ENCODE results near the gene GNB2.
"Not testable (repeated sequence)": the region's sequence is repeated elsewhere in the genome, so short reads cannot be mapped to it uniquely, and the experiment has no call there.

The GNB2 gene

GRCh38 chr7:100701089-100701488 lies 27.5 kb downstream of the GNB2 start:
- H3K4me3 ChIP-seq (ENCODE audit: insufficient read depth, low read depth, low read length); H3K27ac ChIP-seq (ENCODE audit: insufficient read depth, low read depth, low read length, poor library complexity, severe bottlenecking); H3K36me3 ChIP-seq (ENCODE audit: control insufficient read depth, insufficient read depth, low read length); H3K9me3 ChIP-seq (ENCODE audit: control insufficient read depth, low read length); H3K4me1 ChIP-seq (ENCODE audit: control insufficient read depth, insufficient read depth, low read length); H3K27me3 ChIP-seq (ENCODE audit: control insufficient read depth, insufficient read depth, low read length, poor library complexity, severe bottlenecking): not testable (repeated sequence)
- WGBS, 2 experiments: 91 to 95% methylated on average over 3 of the region's 3 CpGs

GRCh38 chr7:100705320-100705752 lies 31.8 kb downstream of the GNB2 start:
- H3K9me3 ChIP-seq (ENCODE audit: control insufficient read depth, low read length): no peaks in the 10 kb centered on the region
- WGBS, 2 experiments: 0% methylated on average over 25 of the region's 25 CpGs
- H3K27ac ChIP-seq (ENCODE audit: insufficient read depth, low read depth, low read length, poor library complexity, severe bottlenecking): peak overlapping the region; percentile 91
- H3K36me3 ChIP-seq (ENCODE audit: control insufficient read depth, insufficient read depth, low read length): peaks cover 13% of the 10 kb centered on the region
- peaks cover 9% of the 10 kb centered on the region for H3K4me1 ChIP-seq (ENCODE audit: control insufficient read depth, insufficient read depth, low read length)
- H3K27me3 ChIP-seq (ENCODE audit: control insufficient read depth, insufficient read depth, low read length, poor library complexity, severe bottlenecking): no peaks in the 10 kb centered on the region
- H3K4me3 ChIP-seq (ENCODE audit: insufficient read depth, low read depth, low read length): peak overlapping the region; percentile 77

GRCh38 chr7:100705753-100706671 lies 32.5 kb downstream of the GNB2 start, which contains the start of gene POP7:
POP7 (plus strand) TSS chr7:100706121; CDS start chr7:100706831, 710 bp downstream.
- Histone ChIP-seq H3K36me3 (ENCODE audit: control insufficient read depth, insufficient read depth, low read length) (peaks cover 13% of the 10 kb centered on the region), H3K27ac (ENCODE audit: insufficient read depth, low read depth, low read length, poor library complexity, severe bottlenecking) (peak within 1 kb of the TSS; percentile 91), H3K4me3 (ENCODE audit: insufficient read depth, low read depth, low read length) (peak within 1 kb of the TSS; percentile 77), H3K4me1 (ENCODE audit: control insufficient read depth, insufficient read depth, low read length) (peaks cover 9% of the 10 kb centered on the region), H3K9me3 (ENCODE audit: control insufficient read depth, low read length) (no peaks in the 10 kb centered on the region), H3K27me3 (ENCODE audit: control insufficient read depth, insufficient read depth, low read length, poor library complexity, severe bottlenecking) (no peaks in the 10 kb centered on the region)
- 0% methylated on average over 86 of the region's 86 CpGs for WGBS, 2 experiments

GRCh38 chr7:100706672-100707311 lies 33.3 kb downstream of the GNB2 start:
- H3K27me3 ChIP-seq (ENCODE audit: control insufficient read depth, insufficient read depth, low read length, poor library complexity, severe bottlenecking): no peaks in the 10 kb centered on the region
- no peaks in the 10 kb centered on the region for H3K9me3 ChIP-seq (ENCODE audit: control insufficient read depth, low read length)
- peak overlapping the region; percentile 77 for H3K4me3 ChIP-seq (ENCODE audit: insufficient read depth, low read depth, low read length)
- 38 to 41% methylated on average over 34 of the region's 34 CpGs for WGBS, 2 experiments
- no peak overlapping the region for H3K27ac ChIP-seq (ENCODE audit: insufficient read depth, low read depth, low read length, poor library complexity, severe bottlenecking)
- peaks cover 13% of the 10 kb centered on the region for H3K36me3 ChIP-seq (ENCODE audit: control insufficient read depth, insufficient read depth, low read length)
- H3K4me1 ChIP-seq (ENCODE audit: control insufficient read depth, insufficient read depth, low read length): peaks cover 9% of the 10 kb centered on the region

- Histone ChIP-seq H3K27ac (ENCODE audit: insufficient read depth, low read depth, low read length, poor library complexity, severe bottlenecking) (no peak overlapping the region), H3K36me3 (ENCODE audit: control insufficient read depth, insufficient read depth, low read length) (peaks cover 13% of the 10 kb centered on the region), H3K27me3 (ENCODE audit: control insufficient read depth, insufficient read depth, low read length, poor library complexity, severe bottlenecking) (no peaks in the 10 kb centered on the region), H3K9me3 (ENCODE audit: control insufficient read depth, low read length) (no peaks in the 10 kb centered on the region), H3K4me3 (ENCODE audit: insufficient read depth, low read depth, low read length) (no peak overlapping the region), H3K4me1 (ENCODE audit: control insufficient read depth, insufficient read depth, low read length) (peaks cover 9% of the 10 kb centered on the region)
- 93 to 97% methylated on average over 6 of the region's 6 CpGs for WGBS, 2 experiments
These were observed 34.9 kb downstream of the GNB2 start for GRCh38 chr7:100708395-100708794.

GRCh38 chr7:100710452-100710851 lies 36.9 kb downstream of the GNB2 start:
- WGBS, 2 experiments: 94% methylated on average over 4 of the region's 4 CpGs
- no peak overlapping the region for H3K4me3 ChIP-seq (ENCODE audit: insufficient read depth, low read depth, low read length)
- H3K36me3 ChIP-seq (ENCODE audit: control insufficient read depth, insufficient read depth, low read length): peaks cover 13% of the 10 kb centered on the region
- peaks cover 9% of the 10 kb centered on the region for H3K4me1 ChIP-seq (ENCODE audit: control insufficient read depth, insufficient read depth, low read length)
- no peak overlapping the region for H3K27ac ChIP-seq (ENCODE audit: insufficient read depth, low read depth, low read length, poor library complexity, severe bottlenecking)
- no peaks in the 10 kb centered on the region for H3K27me3 ChIP-seq (ENCODE audit: control insufficient read depth, insufficient read depth, low read length, poor library complexity, severe bottlenecking)
- H3K9me3 ChIP-seq (ENCODE audit: control insufficient read depth, low read length): no peaks in the 10 kb centered on the region

GRCh38 chr7:100711369-100711768 lies 37.8 kb downstream of the GNB2 start:
- H3K27ac ChIP-seq (ENCODE audit: insufficient read depth, low read depth, low read length, poor library complexity, severe bottlenecking): no peak overlapping the region
- no peaks in the 10 kb centered on the region for H3K9me3 ChIP-seq (ENCODE audit: control insufficient read depth, low read length)
- H3K4me3 ChIP-seq (ENCODE audit: insufficient read depth, low read depth, low read length): no peak overlapping the region
- H3K27me3 ChIP-seq (ENCODE audit: control insufficient read depth, insufficient read depth, low read length, poor library complexity, severe bottlenecking): no peaks in the 10 kb centered on the region
- H3K36me3 ChIP-seq (ENCODE audit: control insufficient read depth, insufficient read depth, low read length): peaks cover 13% of the 10 kb centered on the region
- 90 to 91% methylated on average over 11 of the region's 11 CpGs for WGBS, 2 experiments
- H3K4me1 ChIP-seq (ENCODE audit: control insufficient read depth, insufficient read depth, low read length): peaks cover 9% of the 10 kb centered on the region

GRCh38 chr7:100714725-100715124 lies 41.2 kb downstream of the GNB2 start:
- Histone ChIP-seq H3K27me3 (ENCODE audit: control insufficient read depth, insufficient read depth, low read length, poor library complexity, severe bottlenecking) (peaks cover 7% of the 10 kb centered on the region), H3K27ac (ENCODE audit: insufficient read depth, low read depth, low read length, poor library complexity, severe bottlenecking) (no peak overlapping the region), H3K4me3 (ENCODE audit: insufficient read depth, low read depth, low read length) (no peak overlapping the region), H3K9me3 (ENCODE audit: control insufficient read depth, low read length) (no peaks in the 10 kb centered on the region), H3K36me3 (ENCODE audit: control insufficient read depth, insufficient read depth, low read length) (no peaks in the 10 kb centered on the region), H3K4me1 (ENCODE audit: control insufficient read depth, insufficient read depth, low read length) (no peaks in the 10 kb centered on the region)
- WGBS, 2 experiments: 84 to 87% methylated on average over 8 of the region's 8 CpGs

GRCh38 chr7:100717073-100717472 lies 43.5 kb downstream of the GNB2 start:
- WGBS, 2 experiments: 90% methylated on average over 2 of the region's 2 CpGs
- not testable (repeated sequence) for H3K27ac ChIP-seq (ENCODE audit: insufficient read depth, low read depth, low read length, poor library complexity, severe bottlenecking); H3K36me3 ChIP-seq (ENCODE audit: control insufficient read depth, insufficient read depth, low read length); H3K4me3 ChIP-seq (ENCODE audit: insufficient read depth, low read depth, low read length); H3K9me3 ChIP-seq (ENCODE audit: control insufficient read depth, low read length); H3K4me1 ChIP-seq (ENCODE audit: control insufficient read depth, insufficient read depth, low read length)
- peaks cover 31% of the 10 kb centered on the region for H3K27me3 ChIP-seq (ENCODE audit: control insufficient read depth, insufficient read depth, low read length, poor library complexity, severe bottlenecking)

- Histone ChIP-seq H3K36me3 (ENCODE audit: control insufficient read depth, insufficient read depth, low read length) (no peaks in the 10 kb centered on the region), H3K27ac (ENCODE audit: insufficient read depth, low read depth, low read length, poor library complexity, severe bottlenecking) (no peak overlapping the region), H3K27me3 (ENCODE audit: control insufficient read depth, insufficient read depth, low read length, poor library complexity, severe bottlenecking) (peaks cover 54% of the 10 kb centered on the region), H3K9me3 (ENCODE audit: control insufficient read depth, low read length) (no peaks in the 10 kb centered on the region), H3K4me1 (ENCODE audit: control insufficient read depth, insufficient read depth, low read length) (peaks cover 7% of the 10 kb centered on the region), H3K4me3 (ENCODE audit: insufficient read depth, low read depth, low read length) (no peak overlapping the region)
- 74 to 83% methylated on average over 7 to 8 of the region's 8 CpGs for WGBS, 2 experiments
These were observed 46.2 kb downstream of the GNB2 start for GRCh38 chr7:100719523-100720278.
